ENCODE measurements around the gene DSC3.

The DSC3 gene

DNA sequence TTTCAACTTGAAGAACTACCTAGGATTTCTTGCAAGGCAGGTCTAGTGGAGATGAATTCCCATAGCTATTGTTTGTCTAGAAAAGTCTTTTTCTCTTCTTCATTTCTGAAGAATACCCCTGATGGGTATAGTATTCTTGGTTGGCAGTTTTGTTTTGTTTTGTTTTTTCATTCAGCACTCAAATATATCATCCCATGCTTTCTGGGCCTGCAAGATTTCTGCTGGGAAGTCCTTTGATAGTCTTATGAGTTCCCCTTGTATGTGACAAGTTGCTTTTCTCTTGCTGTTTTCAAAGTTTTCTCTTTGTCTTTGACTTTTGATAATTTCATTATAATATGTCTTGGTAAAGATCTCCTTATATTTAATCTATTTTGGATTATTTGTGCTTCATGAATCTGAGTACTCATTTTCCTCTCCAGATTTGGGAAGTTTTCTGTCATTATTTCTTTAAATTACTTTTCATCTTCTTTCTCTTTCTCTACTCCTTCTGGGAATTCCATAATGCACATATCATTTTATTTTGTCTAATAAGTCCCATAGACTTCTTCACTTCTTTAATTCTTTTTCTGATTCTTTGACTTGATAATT is 101.5 kb downstream of the DSC3 start:
- CTCF ChIA-PET = interaction anchor here (0.8 kb wide), 1 partner anchor 323 kb away, joined by 3 read pairs; no protein-coding TSS in a partner anchor
- POLR2A ChIA-PET = no interaction called here

More for the DNA sequence above, 101.5 kb downstream of the DSC3 start:
- Histone ChIP-seq H3K4me1 (ENCODE audit: control insufficient read depth, insufficient read depth, low read length) (no peaks in the 10 kb centered on the region), H3K4me3 (ENCODE audit: low read depth, low read length) (no peak overlapping the region), H3K36me3 (ENCODE audit: control insufficient read depth in 2 of 2, insufficient read depth in 1 of 2, low read length in 2 of 2) (no peaks in the 10 kb centered on the region), H3K27ac (ENCODE audit: extremely low read depth, low read depth, low read length) (no peak overlapping the region), H3K9me3 (ENCODE audit: control insufficient read depth, insufficient read depth, low read depth, low read length) (no peaks in the 10 kb centered on the region)
- TF ChIP-seq SETDB1 (IDR thresholded peaks at IDR 0.05; ENCODE audit: insufficient read length, low read length) = peak; percentile 99
- TF ChIP-seq, protein P1, sequence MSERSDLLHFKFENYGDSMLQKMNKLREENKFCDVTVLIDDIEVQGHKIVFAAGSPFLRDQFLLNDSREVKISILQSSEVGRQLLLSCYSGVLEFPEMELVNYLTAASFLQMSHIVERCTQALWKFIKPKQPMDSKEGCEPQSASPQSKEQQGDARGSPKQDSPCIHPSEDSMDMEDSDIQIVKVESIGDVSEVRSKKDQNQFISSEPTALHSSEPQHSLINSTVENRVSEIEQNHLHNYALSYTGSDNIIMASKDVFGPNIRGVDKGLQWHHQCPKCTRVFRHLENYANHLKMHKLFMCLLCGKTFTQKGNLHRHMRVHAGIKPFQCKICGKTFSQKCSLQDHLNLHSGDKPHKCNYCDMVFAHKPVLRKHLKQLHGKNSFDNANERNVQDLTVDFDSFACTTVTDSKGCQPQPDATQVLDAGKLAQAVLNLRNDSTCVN (tag by site-specific recombination; optimal IDR thresholded peaks at IDR 0.05) = no peak
- TF ChIP-seq TRIM28 (IDR thresholded peaks at IDR 0.05; ENCODE audit: borderline replicate concordance, low read length) = peak; percentile 93
- TF ChIP-seq EGR2 (tag by site-specific recombination; IDR thresholded peaks at IDR 0.05; ENCODE audit: low read depth) = no peak
- no peak for TF ChIP-seq ZNF561 (tag by site-specific recombination; IDR thresholded peaks at IDR 0.05; ENCODE audit: borderline replicate concordance)
- no peak for TF ChIP-seq ZNF366 (tag by site-specific recombination; conservative IDR thresholded peaks at IDR 0.05)
- peak; percentile 92 for TF ChIP-seq ZNF791 (tag by site-specific recombination; IDR thresholded peaks at IDR 0.05)
- TF ChIP-seq ZBTB1 (tag by site-specific recombination; IDR thresholded peaks at IDR 0.05) = no peak
- TF ChIP-seq ZFP41 (tag by site-specific recombination; IDR thresholded peaks at IDR 0.05; ENCODE audit: borderline replicate concordance) = no peak
- TF ChIP-seq, protein P2, sequence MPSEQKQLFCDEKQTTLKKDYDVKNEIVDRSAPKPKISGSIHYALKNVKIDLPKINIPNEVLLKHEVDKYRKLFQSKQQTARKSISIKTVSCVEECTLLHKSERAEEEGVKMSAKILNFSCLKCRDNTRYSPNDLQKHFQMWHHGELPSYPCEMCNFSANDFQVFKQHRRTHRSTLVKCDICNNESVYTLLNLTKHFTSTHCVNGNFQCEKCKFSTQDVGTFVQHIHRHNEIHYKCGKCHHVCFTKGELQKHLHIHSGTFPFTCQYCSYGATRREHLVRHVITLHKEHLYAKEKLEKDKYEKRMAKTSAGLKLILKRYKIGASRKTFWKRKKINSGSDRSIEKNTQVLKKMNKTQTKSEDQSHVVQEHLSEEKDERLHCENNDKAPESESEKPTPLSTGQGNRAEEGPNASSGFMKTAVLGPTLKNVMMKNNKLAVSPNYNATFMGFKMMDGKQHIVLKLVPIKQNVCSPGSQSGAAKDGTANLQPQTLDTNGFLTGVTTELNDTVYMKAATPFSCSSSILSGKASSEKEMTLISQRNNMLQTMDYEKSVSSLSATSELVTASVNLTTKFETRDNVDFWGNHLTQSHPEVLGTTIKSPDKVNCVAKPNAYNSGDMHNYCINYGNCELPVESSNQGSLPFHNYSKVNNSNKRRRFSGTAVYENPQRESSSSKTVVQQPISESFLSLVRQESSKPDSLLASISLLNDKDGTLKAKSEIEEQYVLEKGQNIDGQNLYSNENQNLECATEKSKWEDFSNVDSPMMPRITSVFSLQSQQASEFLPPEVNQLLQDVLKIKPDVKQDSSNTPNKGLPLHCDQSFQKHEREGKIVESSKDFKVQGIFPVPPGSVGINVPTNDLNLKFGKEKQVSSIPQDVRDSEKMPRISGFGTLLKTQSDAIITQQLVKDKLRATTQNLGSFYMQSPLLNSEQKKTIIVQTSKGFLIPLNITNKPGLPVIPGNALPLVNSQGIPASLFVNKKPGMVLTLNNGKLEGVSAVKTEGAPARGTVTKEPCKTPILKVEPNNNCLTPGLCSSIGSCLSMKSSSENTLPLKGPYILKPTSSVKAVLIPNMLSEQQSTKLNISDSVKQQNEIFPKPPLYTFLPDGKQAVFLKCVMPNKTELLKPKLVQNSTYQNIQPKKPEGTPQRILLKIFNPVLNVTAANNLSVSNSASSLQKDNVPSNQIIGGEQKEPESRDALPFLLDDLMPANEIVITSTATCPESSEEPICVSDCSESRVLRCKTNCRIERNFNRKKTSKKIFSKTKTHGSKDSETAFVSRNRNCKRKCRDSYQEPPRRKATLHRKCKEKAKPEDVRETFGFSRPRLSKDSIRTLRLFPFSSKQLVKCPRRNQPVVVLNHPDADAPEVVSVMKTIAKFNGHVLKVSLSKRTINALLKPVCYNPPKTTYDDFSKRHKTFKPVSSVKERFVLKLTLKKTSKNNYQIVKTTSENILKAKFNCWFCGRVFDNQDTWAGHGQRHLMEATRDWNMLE (tag by site-specific recombination; conservative IDR thresholded peaks at IDR 0.05; ENCODE audit: low read depth) = no peak
- TF ChIP-seq ZNF785 (tag by site-specific recombination; IDR thresholded peaks at IDR 0.05) = no peak
